GM23338 (cell line): ENCODE measurements around the gene PDLIM5. TPM values are rescaled to one million over a fixed set of nuclear protein-coding genes. Genes with fewer than 3 reads are reported as not detected.

ENCODE experiments used
- ATAC-seq: fragments of 200-7000 bp; cut with Tn5 transposase; 3 replicates; pipeline ENCODE4 v1.9.1; 2020
- DNase-seq: peaks from one replicate; pipeline ENCODE4 v3.0.0-alpha.2; 2015; ENCODE audit warnings: low spot score
- H2AFZ ChIP-seq: fragments of 200-600 bp; sonication (generic); 2 replicates; pipeline ENCODE4 v1.8.0; 2016; ENCODE audit warnings: antibody characterized with exemption, mild to moderate bottlenecking, moderate library complexity
- H3F3A ChIP-seq: fragments of 200-600 bp; sonication (generic); replicated peaks from 2 replicates; pipeline ENCODE4 v1.8.0; 2017; ENCODE audit warnings: antibody characterized with exemption, mixed run types, low read depth
- H3K27ac ChIP-seq: fragments of 200-600 bp; sonication (generic); 2 replicates; pipeline ENCODE4 v1.6.1; 2016; ENCODE audit warnings: low read depth
- H3K27me3 ChIP-seq: fragments of 200-600 bp; sonication (generic); 2 replicates; pipeline ENCODE4 v1.8.0; 2016; ENCODE audit warnings: mild to moderate bottlenecking, mixed run types, moderate library complexity; ENCODE audit not compliant: insufficient read depth
- H3K36me3 ChIP-seq: fragments of 200-600 bp; sonication (generic); 2 replicates; pipeline ENCODE4 v1.8.0; 2016; ENCODE audit warnings: mild to moderate bottlenecking; ENCODE audit not compliant: insufficient read depth
- H3K4me1 ChIP-seq: fragments of 200-600 bp; sonication (generic); 2 replicates; pipeline ENCODE4 v1.8.0; 2016; ENCODE audit warnings: mild to moderate bottlenecking, moderate library complexity; ENCODE audit not compliant: insufficient read depth
- H3K4me2 ChIP-seq: fragments of 200-600 bp; sonication (generic); 2 replicates; pipeline ENCODE4 v1.7.1; 2017; ENCODE audit warnings: mixed run types
- H3K4me3 ChIP-seq: fragments of 200-600 bp; sonication (generic); 2 replicates; pipeline ENCODE4 v1.6.1; 2016; ENCODE audit warnings: mixed run types
- H3K79me2 ChIP-seq: fragments of 200-600 bp; sonication (generic); replicated peaks from 2 replicates; pipeline ENCODE4 v1.8.0; 2017; ENCODE audit warnings: mild to moderate bottlenecking; ENCODE audit not compliant: insufficient read depth
- H3K9me2 ChIP-seq: fragments of 200-600 bp; sonication (generic); 2 replicates; pipeline ENCODE4 v1.8.0; 2017; ENCODE audit not compliant: insufficient read depth
- H4K20me1 ChIP-seq: fragments of 200-600 bp; sonication (generic); replicated peaks from 2 replicates; pipeline ENCODE4 v1.8.0; 2017; ENCODE audit warnings: mild to moderate bottlenecking; ENCODE audit not compliant: insufficient read depth
- H3K27ac Mint-ChIP-seq: 2 replicates; pipeline ENCODE4 v1.8.0; 2020; ENCODE audit warnings: inconsistent platforms, mild to moderate bottlenecking, moderate library complexity, mixed read lengths
- H3K27me3 Mint-ChIP-seq: 3 replicates; pipeline ENCODE4 v1.8.0; 2022; ENCODE audit warnings: low read depth, mild to moderate bottlenecking, moderate library complexity, mixed read lengths, inconsistent platforms; ENCODE audit not compliant: insufficient read depth, poor library complexity
- H3K36me3 Mint-ChIP-seq: 3 replicates; pipeline ENCODE4 v1.8.0; 2021; ENCODE audit warnings: low read depth, mild to moderate bottlenecking, inconsistent platforms, moderate library complexity, mixed read lengths
- H3K4me1 Mint-ChIP-seq: 3 replicates; pipeline ENCODE4 v1.8.0; 2020; ENCODE audit warnings: mild to moderate bottlenecking, inconsistent platforms, mixed read lengths
- H3K4me3 Mint-ChIP-seq: 3 replicates; pipeline ENCODE4 v1.8.0; 2021; ENCODE audit warnings: moderate library complexity, mild to moderate bottlenecking, inconsistent platforms, mixed read lengths
- H3K9me3 Mint-ChIP-seq: 3 replicates; pipeline ENCODE4 v1.8.0; 2020; ENCODE audit warnings: moderate library complexity, mild to moderate bottlenecking, inconsistent platforms, mixed read lengths
- CREB1 ChIP-seq: fragments of 250-450 bp; sonication (Bioruptor Pico); IDR thresholded peaks from 2 replicates; pipeline ENCODE4 v1.5.0; 2020; ENCODE audit warnings: low read depth, mild to moderate bottlenecking, moderate library complexity
- EZH2phosphoT487 ChIP-seq: fragments of 200-600 bp; sonication (generic); IDR thresholded peaks from one replicate; pipeline ENCODE4 v1.8.1; 2018; ENCODE audit warnings: antibody characterized with exemption; ENCODE audit not compliant: unreplicated experiment
- ZNF114 ChIP-seq: fragments of 250-450 bp; sonication (Bioruptor Pico); IDR thresholded peaks from 2 replicates; pipeline ENCODE4 v1.5.0; 2020; ENCODE audit warnings: mild to moderate bottlenecking, moderate library complexity
- ZNF331 ChIP-seq: fragments of 250-450 bp; sonication (Bioruptor Pico); IDR thresholded peaks from 2 replicates; pipeline ENCODE4 v1.5.0; 2020; ENCODE audit warnings: low read depth, mild to moderate bottlenecking, moderate library complexity
- polyA plus RNA-seq: library from polyadenylated mRNA; unstranded; fragments of >200 nt; fragmentation: Nextera tagmentation; extraction: Ambion mirVana; gene quantifications from 2 replicates; pipeline ENCODE4 v1.2.1, GENCODE V29; 2016
- total RNA-seq: library from RNA; depleted of rRNA; stranded (reverse); fragments of >200 nt; shearing (Covaris generic); gene quantifications from 2 replicates; pipeline ENCODE4 v1.2.3, GENCODE V29; 2014
- TF ChIP-seq, protein P1 (sequence below), 2 experiments: fragments of 200-600 bp in 1 of 2; sonication (generic) in 1 of 2; conservative IDR thresholded peaks; 2 replicates each; pipeline versions ENCODE4 v1.5.1 to v1.6.1; 2016 to 2017; ENCODE audit warnings: antibody characterized with exemption in 2 of 2, low read depth in 2 of 2, mild to moderate bottlenecking in 2 of 2, moderate library complexity in 1 of 2
- TF ChIP-seq, protein P2 (sequence below): fragments of 250-450 bp; sonication (Bioruptor Pico); IDR thresholded peaks from 2 replicates; pipeline ENCODE4 v1.5.0; 2020; ENCODE audit warnings: mild to moderate bottlenecking, moderate library complexity

PDLIM5 gene
- total and polyA plus RNA-seq, 2 experiments from 2014 or later, result 45.2 to 53.0 TPM

DNA sequence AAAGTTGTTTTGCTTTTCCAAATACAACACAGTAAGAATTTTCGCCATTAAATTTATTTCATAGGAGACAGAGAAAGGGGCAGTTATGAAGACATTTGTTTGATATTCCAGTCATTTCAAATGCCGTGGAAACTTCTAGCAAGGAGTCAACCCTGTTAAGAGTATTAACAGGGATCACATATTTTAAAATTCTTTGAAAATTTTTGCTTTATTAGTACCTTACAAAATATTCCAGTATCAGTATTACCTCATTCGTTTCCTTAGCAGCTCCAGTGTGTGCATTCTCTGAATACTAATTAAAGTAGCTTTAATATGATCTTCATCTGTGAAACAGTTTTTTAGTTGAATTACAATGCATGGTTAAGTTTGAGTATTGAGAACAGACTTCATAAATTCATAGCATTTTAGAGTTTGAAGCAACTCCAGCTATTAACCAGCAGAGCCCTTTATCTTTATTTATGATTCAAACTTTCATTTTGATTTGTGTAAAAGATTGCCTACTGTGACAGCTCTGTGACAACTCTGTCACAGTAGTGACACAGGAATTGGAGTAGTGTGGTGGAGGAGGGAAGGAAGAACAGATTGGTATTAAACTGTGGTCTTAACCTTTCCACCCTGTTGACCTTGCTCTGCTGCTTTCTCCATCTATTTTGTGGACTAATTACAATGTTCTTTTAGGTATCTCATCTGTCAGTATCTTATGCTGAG, 86.3 kb downstream of the PDLIM5 start (continued):
- TF ChIP-seq, protein P1, sequence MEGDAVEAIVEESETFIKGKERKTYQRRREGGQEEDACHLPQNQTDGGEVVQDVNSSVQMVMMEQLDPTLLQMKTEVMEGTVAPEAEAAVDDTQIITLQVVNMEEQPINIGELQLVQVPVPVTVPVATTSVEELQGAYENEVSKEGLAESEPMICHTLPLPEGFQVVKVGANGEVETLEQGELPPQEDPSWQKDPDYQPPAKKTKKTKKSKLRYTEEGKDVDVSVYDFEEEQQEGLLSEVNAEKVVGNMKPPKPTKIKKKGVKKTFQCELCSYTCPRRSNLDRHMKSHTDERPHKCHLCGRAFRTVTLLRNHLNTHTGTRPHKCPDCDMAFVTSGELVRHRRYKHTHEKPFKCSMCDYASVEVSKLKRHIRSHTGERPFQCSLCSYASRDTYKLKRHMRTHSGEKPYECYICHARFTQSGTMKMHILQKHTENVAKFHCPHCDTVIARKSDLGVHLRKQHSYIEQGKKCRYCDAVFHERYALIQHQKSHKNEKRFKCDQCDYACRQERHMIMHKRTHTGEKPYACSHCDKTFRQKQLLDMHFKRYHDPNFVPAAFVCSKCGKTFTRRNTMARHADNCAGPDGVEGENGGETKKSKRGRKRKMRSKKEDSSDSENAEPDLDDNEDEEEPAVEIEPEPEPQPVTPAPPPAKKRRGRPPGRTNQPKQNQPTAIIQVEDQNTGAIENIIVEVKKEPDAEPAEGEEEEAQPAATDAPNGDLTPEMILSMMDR (conservative IDR thresholded peaks at IDR 0.05; ENCODE audit: low read depth in 2 of 2), result no peak
- TF ChIP-seq ZNF331 (CRISPR knock-in tag), result no peak
- TF ChIP-seq, protein P2, sequence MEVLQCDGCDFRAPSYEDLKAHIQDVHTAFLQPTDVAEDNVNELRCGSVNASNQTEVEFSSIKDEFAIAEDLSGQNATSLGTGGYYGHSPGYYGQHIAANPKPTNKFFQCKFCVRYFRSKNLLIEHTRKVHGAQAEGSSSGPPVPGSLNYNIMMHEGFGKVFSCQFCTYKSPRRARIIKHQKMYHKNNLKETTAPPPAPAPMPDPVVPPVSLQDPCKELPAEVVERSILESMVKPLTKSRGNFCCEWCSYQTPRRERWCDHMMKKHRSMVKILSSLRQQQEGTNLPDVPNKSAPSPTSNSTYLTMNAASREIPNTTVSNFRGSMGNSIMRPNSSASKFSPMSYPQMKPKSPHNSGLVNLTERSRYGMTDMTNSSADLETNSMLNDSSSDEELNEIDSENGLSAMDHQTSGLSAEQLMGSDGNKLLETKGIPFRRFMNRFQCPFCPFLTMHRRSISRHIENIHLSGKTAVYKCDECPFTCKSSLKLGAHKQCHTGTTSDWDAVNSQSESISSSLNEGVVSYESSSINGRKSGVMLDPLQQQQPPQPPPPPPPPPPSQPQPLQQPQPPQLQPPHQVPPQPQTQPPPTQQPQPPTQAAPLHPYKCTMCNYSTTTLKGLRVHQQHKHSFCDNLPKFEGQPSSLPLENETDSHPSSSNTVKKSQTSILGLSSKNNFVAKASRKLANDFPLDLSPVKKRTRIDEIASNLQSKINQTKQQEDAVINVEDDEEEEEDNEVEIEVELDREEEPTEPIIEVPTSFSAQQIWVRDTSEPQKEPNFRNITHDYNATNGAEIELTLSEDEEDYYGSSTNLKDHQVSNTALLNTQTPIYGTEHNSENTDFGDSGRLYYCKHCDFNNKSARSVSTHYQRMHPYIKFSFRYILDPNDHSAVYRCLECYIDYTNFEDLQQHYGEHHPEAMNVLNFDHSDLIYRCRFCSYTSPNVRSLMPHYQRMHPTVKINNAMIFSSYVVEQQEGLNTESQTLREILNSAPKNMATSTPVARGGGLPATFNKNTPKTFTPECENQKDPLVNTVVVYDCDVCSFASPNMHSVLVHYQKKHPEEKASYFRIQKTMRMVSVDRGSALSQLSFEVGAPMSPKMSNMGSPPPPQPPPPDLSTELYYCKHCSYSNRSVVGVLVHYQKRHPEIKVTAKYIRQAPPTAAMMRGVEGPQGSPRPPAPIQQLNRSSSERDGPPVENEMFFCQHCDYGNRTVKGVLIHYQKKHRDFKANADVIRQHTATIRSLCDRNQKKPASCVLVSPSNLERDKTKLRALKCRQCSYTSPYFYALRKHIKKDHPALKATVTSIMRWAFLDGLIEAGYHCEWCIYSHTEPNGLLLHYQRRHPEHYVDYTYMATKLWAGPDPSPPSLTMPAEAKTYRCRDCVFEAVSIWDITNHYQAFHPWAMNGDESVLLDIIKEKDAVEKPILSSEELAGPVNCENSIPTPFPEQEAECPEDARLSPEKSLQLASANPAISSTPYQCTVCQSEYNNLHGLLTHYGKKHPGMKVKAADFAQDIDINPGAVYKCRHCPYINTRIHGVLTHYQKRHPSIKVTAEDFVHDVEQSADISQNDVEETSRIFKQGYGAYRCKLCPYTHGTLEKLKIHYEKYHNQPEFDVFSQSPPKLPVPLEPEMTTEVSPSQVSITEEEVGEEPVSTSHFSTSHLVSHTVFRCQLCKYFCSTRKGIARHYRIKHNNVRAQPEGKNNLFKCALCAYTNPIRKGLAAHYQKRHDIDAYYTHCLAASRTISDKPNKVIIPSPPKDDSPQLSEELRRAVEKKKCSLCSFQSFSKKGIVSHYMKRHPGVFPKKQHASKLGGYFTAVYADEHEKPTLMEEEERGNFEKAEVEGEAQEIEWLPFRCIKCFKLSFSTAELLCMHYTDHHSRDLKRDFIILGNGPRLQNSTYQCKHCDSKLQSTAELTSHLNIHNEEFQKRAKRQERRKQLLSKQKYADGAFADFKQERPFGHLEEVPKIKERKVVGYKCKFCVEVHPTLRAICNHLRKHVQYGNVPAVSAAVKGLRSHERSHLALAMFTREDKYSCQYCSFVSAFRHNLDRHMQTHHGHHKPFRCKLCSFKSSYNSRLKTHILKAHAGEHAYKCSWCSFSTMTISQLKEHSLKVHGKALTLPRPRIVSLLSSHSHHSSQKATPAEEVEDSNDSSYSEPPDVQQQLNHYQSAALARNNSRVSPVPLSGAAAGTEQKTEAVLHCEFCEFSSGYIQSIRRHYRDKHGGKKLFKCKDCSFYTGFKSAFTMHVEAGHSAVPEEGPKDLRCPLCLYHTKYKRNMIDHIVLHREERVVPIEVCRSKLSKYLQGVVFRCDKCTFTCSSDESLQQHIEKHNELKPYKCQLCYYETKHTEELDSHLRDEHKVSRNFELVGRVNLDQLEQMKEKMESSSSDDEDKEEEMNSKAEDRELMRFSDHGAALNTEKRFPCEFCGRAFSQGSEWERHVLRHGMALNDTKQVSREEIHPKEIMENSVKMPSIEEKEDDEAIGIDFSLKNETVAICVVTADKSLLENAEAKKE (CRISPR knock-in tag), result no peak

DNA sequence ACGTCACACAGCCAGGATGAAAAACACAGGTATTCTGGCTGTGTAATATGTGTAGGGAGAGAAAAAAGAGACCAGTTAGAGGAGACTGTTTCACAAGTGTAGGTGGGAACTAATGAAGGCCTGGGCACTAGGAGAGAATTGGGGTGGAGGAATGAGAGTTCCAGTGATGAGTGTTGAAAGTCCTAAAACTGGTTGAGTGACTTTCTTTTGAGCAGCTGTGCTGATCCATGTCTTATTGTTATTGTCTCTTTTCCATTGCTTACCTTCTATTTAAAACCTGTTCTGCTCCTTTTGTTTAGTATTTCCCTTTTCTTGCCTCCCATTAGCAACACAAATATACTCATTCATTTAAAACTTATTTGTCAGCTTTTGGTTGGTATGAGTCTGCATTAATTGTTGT, 88.7 kb downstream of the PDLIM5 start:
- peaks cover 3% of the 10 kb centered on the region; the same call in 1 of the 3 replicates for H3K36me3 Mint-ChIP-seq
- peaks cover 54% of the 10 kb centered on the region for H3K4me1 Mint-ChIP-seq
- Histone ChIP-seq H2AFZ (no peak overlapping the region), H3K27ac (peak overlapping the region; percentile 94), H3K4me1 (peaks cover 65% of the 10 kb centered on the region), H3K9me2 (no peaks in the 10 kb centered on the region), H3K27me3 (no peaks in the 10 kb centered on the region), H3K79me2 (peaks cover 17% of the 10 kb centered on the region; the same call in 1 of the 2 replicates), H3K4me2 (peak overlapping the region; percentile 61), H3F3A (no peaks in the 10 kb centered on the region), H3K4me3 (peak overlapping the region; percentile 19), H4K20me1 (no peaks in the 10 kb centered on the region), H3K36me3 (no peaks in the 10 kb centered on the region)
- ATAC-seq, result peak; percentile 66
- H3K4me3 Mint-ChIP-seq, result peak overlapping the region; percentile 50
- peak; percentile 47 for DNase-seq
- peak overlapping the region; percentile 88 for H3K27ac Mint-ChIP-seq
- H3K27me3 Mint-ChIP-seq, result peaks cover 2% of the 10 kb centered on the region
- no peaks in the 10 kb centered on the region for H3K9me3 Mint-ChIP-seq
- TF ChIP-seq EZH2phosphoT487 (no peak), ZNF114 (CRISPR knock-in tag) (no peak), CREB1 (CRISPR knock-in tag) (0 out of 2 replicates have a peak, but pooled peaks have one; percentile 9), ZNF331 (CRISPR knock-in tag) (no peak)
- TF ChIP-seq, protein P2 (CRISPR knock-in tag), result 0 out of 2 replicates have a peak, but pooled peaks have one; percentile 19
